ENCODE measurements around the gene EFR3B. TPM values are rescaled to one million over a fixed set of nuclear protein-coding genes. Genes with fewer than 3 reads are reported as not detected.

The EFR3B gene
- total and polyA plus RNA-seq, 5 experiments from 2014 or later, result 0.05 to 0.14 (median 0.06) TPM; not detected in 2

GRCh38 chr2:25041307-25041927, 459 bp upstream of the EFR3B start:
- POLR2A ChIA-PET, result interaction anchor here (0.6 to 0.9 kb wide), 2 partner anchors 21 to 146 kb away, joined by 3 to 5 read pairs; no protein-coding TSS in a partner anchor

GRCh38 chr2:25042321-25043240, 705 bp downstream of the EFR3B start:
- peak overlapping the region; percentile 81 to 93 (median 88) for H3K4me3 Mint-ChIP-seq
- H3K27ac Mint-ChIP-seq, result peak overlapping the region in 4 of 10 donors; percentile 31 to 87 (median 83)
- H3K36me3 Mint-ChIP-seq, result no peaks in the 10 kb centered on the region
- POLR2A ChIA-PET, result interaction anchor here (0.6 kb wide), 1 partner anchor 73 kb away, joined by 3 read pairs; no protein-coding TSS in a partner anchor
- H3K4me1 Mint-ChIP-seq, result peaks cover 12 to 25% (median 24%) of the 10 kb centered on the region in 4 donors
- ATAC-seq (peak in 1 of 2 donors; percentile 1), DNase-seq (peak in 6 of 10 donors; percentile 2 to 25 (median 16))
- H3K27me3 Mint-ChIP-seq, result peaks cover 18 to 43% (median 39%) of the 10 kb centered on the region in 5 donors
- no peaks in the 10 kb centered on the region for H3K9me3 Mint-ChIP-seq

More at GRCh38 chr2:25041307-25041927, 459 bp upstream of the EFR3B start:
- Mint-ChIP-seq H3K4me1 (peaks cover 12 to 25% (median 24%) of the 10 kb centered on the region in 4 donors), H3K36me3 (no peaks in the 10 kb centered on the region), H3K4me3 (peak overlapping the region; percentile 66 to 89 (median 86)), H3K27me3 (peaks cover 13 to 34% (median 33%) of the 10 kb centered on the region in 5 donors), H3K9me3 (no peaks in the 10 kb centered on the region), H3K27ac (peak overlapping the region in 3 of 10 donors; percentile 1 to 61 (median 52))
- ATAC-seq (peak; percentile 13 to 15), DNase-seq (peak in 7 of 10 donors; percentile 9 to 63 (median 13))

GRCh38 chr2:25043241-25043867, 1.5 kb downstream of the EFR3B start:
- Mint-ChIP-seq H3K27me3 (peaks cover 18 to 46% (median 39%) of the 10 kb centered on the region in 5 donors), H3K9me3 (no peaks in the 10 kb centered on the region), H3K4me3 (peak overlapping the region; percentile 81 to 93 (median 88)), H3K36me3 (no peaks in the 10 kb centered on the region), H3K4me1 (peaks cover 12 to 25% (median 24%) of the 10 kb centered on the region in 4 donors), H3K27ac (peak overlapping the region in 1 of 10 donors; percentile 48)
- DNase-seq, result peak in 8 of 10 donors; percentile 5 to 25 (median 18)
- no peak for ATAC-seq
- POLR2A ChIA-PET, result interaction anchor here (0.6 kb wide), 1 partner anchor 73 kb away, joined by 3 read pairs; no protein-coding TSS in a partner anchor

- Mint-ChIP-seq H3K4me3 (peak overlapping the region in 7 of 10 donors; percentile 1 to 92 (median 43)), H3K4me1 (peaks cover 12 to 25% (median 24%) of the 10 kb centered on the region in 4 donors), H3K9me3 (no peaks in the 10 kb centered on the region), H3K27ac (peak overlapping the region in 1 of 10 donors; percentile 48), H3K36me3 (no peaks in the 10 kb centered on the region), H3K27me3 (peaks cover 18 to 52% (median 43%) of the 10 kb centered on the region in 5 donors)
- ATAC-seq (no peak), DNase-seq (no peak)
- POLR2A ChIA-PET, result no interaction called here
Observed at GRCh38 chr2:25044011-25044410, 2.1 kb downstream of the EFR3B start.

DNA sequence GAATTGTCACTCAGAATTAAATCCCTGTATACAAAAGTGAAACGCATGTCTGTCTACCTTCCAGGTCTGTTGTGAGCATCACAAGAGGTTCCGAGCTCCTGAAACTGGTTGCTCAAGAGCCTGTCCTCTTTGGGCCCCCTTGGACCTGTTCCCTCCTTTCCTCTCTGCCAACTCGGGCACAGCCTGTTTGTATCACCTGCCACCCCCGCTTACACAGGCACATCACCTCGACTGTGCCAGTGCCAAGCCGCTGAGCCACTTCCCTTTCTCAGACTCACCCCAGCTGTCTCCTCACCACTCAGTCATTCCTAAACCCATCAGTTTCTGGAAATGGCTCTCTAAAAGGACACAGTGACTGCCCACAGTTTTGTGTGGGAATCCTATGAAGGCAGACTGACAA, 3.1 kb downstream of the EFR3B start:
- peaks cover 13 to 25% (median 24%) of the 10 kb centered on the region in 4 donors for H3K4me1 Mint-ChIP-seq
- POLR2A ChIA-PET, result no interaction called here
- H3K4me3 Mint-ChIP-seq, result peak overlapping the region in 1 of 10 donors; percentile 19
- peaks cover 24 to 61% (median 49%) of the 10 kb centered on the region in 5 donors for H3K27me3 Mint-ChIP-seq
- H3K27ac Mint-ChIP-seq, result peak overlapping the region in 1 of 10 donors; percentile 46
- no peak for DNase-seq
- no peak for ATAC-seq
- H3K36me3 Mint-ChIP-seq, result no peaks in the 10 kb centered on the region
- H3K9me3 Mint-ChIP-seq, result no peaks in the 10 kb centered on the region

DNA sequence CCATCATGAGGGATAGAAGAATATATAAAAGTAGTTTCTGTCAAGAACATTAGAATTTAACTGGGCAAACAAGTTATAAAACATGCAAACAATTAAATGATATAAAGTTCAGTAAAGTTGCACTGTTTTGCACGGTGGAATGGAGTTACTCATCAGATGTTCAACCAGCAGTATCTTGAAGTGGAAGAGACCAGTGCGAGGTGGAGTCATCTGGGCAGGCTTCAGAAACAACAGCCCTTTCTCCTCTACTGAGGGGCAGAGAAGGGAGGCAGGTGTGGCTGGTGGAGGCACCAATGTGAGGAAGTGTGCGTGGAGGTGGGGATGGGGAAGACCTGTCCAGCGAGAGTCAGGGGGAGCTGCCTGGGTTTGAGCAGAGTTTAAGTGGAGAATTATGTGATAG, 7.5 kb downstream of the EFR3B start:
- Mint-ChIP-seq H3K36me3 (no peaks in the 10 kb centered on the region), H3K27me3 (peaks cover 18 to 52% (median 35%) of the 10 kb centered on the region in 5 donors), H3K27ac (no peak overlapping the region), H3K4me3 (no peak overlapping the region), H3K4me1 (peaks cover 0 to 5% (median 3%) of the 10 kb centered on the region in 4 donors), H3K9me3 (no peaks in the 10 kb centered on the region)
- ATAC-seq (no peak), DNase-seq (no peak)
- POLR2A ChIA-PET, result interaction anchor here (0.7 kb wide), 1 partner anchor 35 kb away, joined by 3 read pairs; no protein-coding TSS in a partner anchor

GRCh38 chr2:25050128-25050527, 8.3 kb downstream of the EFR3B start:
- POLR2A ChIA-PET, result interaction anchor here (0.7 kb wide), 1 partner anchor 36 kb away, joined by 3 read pairs; no protein-coding TSS in a partner anchor
- no peaks in the 10 kb centered on the region for H3K36me3 Mint-ChIP-seq
- H3K4me3 Mint-ChIP-seq, result no peak overlapping the region

GRCh38 chr2:25053041-25053440, 11.2 kb downstream of the EFR3B start:
- peaks cover 10 to 28% (median 18%) of the 10 kb centered on the region in 5 donors for H3K27me3 Mint-ChIP-seq
- no peaks in the 10 kb centered on the region for H3K9me3 Mint-ChIP-seq
- POLR2A ChIA-PET, result no interaction called here
- peaks cover 0 to 2% (median 0%) of the 10 kb centered on the region in 4 donors for H3K4me1 Mint-ChIP-seq
- no peaks in the 10 kb centered on the region for H3K36me3 Mint-ChIP-seq
- no peak for DNase-seq
- no peak overlapping the region for H3K4me3 Mint-ChIP-seq
- no peak for ATAC-seq
- peak overlapping the region in 1 of 10 donors; percentile 43 for H3K27ac Mint-ChIP-seq

More at GRCh38 chr2:25050128-25050527, 8.3 kb downstream of the EFR3B start:
- peaks cover 0 to 2% (median 0%) of the 10 kb centered on the region in 4 donors for H3K4me1 Mint-ChIP-seq
- H3K27me3 Mint-ChIP-seq, result peaks cover 14 to 45% (median 30%) of the 10 kb centered on the region in 5 donors
- no peak overlapping the region for H3K27ac Mint-ChIP-seq
- ATAC-seq (no peak), DNase-seq (no peak)
- H3K9me3 Mint-ChIP-seq, result no peaks in the 10 kb centered on the region

DNA sequence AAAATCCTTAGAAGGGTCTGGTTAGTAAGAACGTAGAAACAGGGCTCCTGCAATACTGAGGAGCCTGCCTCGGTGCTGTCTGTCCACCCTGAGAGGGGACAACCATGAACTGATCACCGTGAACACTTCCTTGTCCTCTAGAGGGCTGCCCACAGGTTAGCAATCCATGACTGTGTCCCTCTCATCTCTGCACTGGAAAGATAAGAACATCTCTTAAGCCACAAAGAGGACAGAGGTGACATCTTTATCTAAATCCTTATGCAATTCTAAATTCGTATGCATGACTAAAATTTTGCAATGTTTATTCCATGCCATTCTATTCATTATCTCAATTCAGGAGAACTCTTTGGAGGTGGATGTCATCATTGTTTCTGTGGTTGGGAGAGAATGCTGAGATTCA, 12.8 kb downstream of the EFR3B start:
- Mint-ChIP-seq H3K36me3 (no peaks in the 10 kb centered on the region), H3K27ac (no peak overlapping the region), H3K4me1 (no peaks in the 10 kb centered on the region), H3K4me3 (no peak overlapping the region), H3K9me3 (no peaks in the 10 kb centered on the region), H3K27me3 (peaks cover 4 to 13% (median 8%) of the 10 kb centered on the region in 5 donors)
- ATAC-seq (no peak), DNase-seq (no peak)
- POLR2A ChIA-PET, result no interaction called here

DNA sequence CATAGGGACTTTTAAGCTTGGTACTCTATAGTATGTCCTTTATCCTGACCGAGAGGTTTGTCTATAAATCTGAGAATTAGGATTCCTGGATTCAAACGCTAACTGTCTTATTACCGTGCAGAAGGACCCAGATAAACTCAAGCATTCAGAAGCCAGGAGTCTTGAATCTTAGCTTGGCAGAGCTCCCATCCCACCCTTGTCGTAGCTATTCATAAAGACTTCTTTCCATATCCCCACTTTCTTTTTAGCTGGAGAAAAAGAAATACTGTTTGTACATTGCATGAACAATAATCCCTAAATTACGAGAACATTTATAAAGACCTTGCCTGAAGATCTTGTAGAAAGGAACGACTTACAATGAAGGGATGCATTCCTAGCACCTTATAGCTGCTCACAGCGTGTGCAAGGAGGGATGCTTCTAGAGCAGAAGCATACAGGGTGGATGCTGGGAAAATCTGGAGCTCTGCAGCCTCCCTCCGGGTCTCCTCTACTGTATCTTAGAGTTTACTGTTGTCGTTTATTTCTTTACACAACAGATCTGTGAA, 13.6 kb downstream of the EFR3B start:
- no peak for DNase-seq
- Mint-ChIP-seq H3K27me3 (peaks cover 3 to 13% (median 5%) of the 10 kb centered on the region in 5 donors), H3K27ac (no peak overlapping the region), H3K4me3 (no peak overlapping the region), H3K36me3 (no peaks in the 10 kb centered on the region), H3K9me3 (no peaks in the 10 kb centered on the region), H3K4me1 (no peaks in the 10 kb centered on the region)
- no peak for ATAC-seq
- POLR2A ChIA-PET, result no interaction called here

DNA sequence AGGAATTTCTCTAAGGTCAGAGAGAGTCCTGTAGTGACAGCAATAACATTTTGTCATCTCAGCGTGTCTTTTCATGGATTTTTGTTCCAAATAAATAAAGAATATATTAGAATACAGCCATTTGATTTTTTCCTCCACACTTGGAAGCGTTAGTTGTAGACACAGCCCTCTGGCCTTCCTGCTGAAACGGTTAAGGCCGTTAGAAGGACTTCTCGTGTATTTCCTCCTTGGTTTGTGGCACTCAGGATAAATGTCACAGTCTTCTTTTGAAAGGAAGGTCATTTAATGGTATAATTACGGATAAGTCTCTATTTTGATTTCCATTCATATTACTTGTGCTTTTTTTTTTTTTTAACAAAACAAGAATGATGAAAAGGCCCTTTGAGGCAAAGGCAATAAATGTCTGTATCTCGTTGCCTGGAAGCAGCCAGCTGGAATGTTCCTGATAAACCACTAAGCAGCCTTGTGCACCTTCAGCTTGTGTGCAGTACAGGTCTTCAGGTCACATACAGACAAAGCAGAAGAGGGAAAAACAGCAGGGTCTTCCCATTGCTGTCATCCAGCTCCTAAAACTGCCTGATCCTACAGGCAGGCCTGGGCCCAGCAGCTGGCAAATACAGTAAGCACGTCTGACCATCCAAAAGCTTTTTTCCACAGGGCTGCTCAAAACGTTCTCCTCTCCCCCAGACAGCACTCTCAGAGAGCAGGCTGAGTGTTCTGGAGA, 14.4 kb downstream of the EFR3B start:
- no peak for ATAC-seq
- no peak overlapping the region for H3K27ac Mint-ChIP-seq
- peaks cover 3 to 12% (median 5%) of the 10 kb centered on the region in 5 donors for H3K27me3 Mint-ChIP-seq
- POLR2A ChIA-PET, result no interaction called here
- no peak for DNase-seq
- no peaks in the 10 kb centered on the region for H3K4me1 Mint-ChIP-seq
- no peak overlapping the region for H3K4me3 Mint-ChIP-seq
- no peaks in the 10 kb centered on the region for H3K36me3 Mint-ChIP-seq
- H3K9me3 Mint-ChIP-seq, result no peaks in the 10 kb centered on the region

Measured in naive thymus-derived CD8-positive, alpha-beta T cell (primary cell).